GM23338 (cell line): ENCODE results near the gene FBXW2. TPM values are rescaled to one million over a fixed set of nuclear protein-coding genes. Genes with fewer than 3 reads are reported as not detected.

Source experiments
- ATAC-seq: fragments of 200-7000 bp; cut with Tn5 transposase; 3 replicates; pipeline ENCODE4 v1.9.1; 2020
- DNase-seq: peaks from one replicate; pipeline ENCODE4 v3.0.0-alpha.2; 2015; ENCODE audit warnings: low spot score
- H2AFZ ChIP-seq: fragments of 200-600 bp; sonication (generic); 2 replicates; pipeline ENCODE4 v1.8.0; 2016; ENCODE audit warnings: antibody characterized with exemption, mild to moderate bottlenecking, moderate library complexity
- H3F3A ChIP-seq: fragments of 200-600 bp; sonication (generic); replicated peaks from 2 replicates; pipeline ENCODE4 v1.8.0; 2017; ENCODE audit warnings: antibody characterized with exemption, mixed run types, low read depth
- H3K27ac ChIP-seq: fragments of 200-600 bp; sonication (generic); 2 replicates; pipeline ENCODE4 v1.6.1; 2016; ENCODE audit warnings: low read depth
- H3K27me3 ChIP-seq: fragments of 200-600 bp; sonication (generic); 2 replicates; pipeline ENCODE4 v1.8.0; 2016; ENCODE audit warnings: mild to moderate bottlenecking, mixed run types, moderate library complexity; ENCODE audit not compliant: insufficient read depth
- H3K36me3 ChIP-seq: fragments of 200-600 bp; sonication (generic); 2 replicates; pipeline ENCODE4 v1.8.0; 2016; ENCODE audit warnings: mild to moderate bottlenecking; ENCODE audit not compliant: insufficient read depth
- H3K4me1 ChIP-seq: fragments of 200-600 bp; sonication (generic); 2 replicates; pipeline ENCODE4 v1.8.0; 2016; ENCODE audit warnings: mild to moderate bottlenecking, moderate library complexity; ENCODE audit not compliant: insufficient read depth
- H3K4me2 ChIP-seq: fragments of 200-600 bp; sonication (generic); 2 replicates; pipeline ENCODE4 v1.7.1; 2017; ENCODE audit warnings: mixed run types
- H3K4me3 ChIP-seq: fragments of 200-600 bp; sonication (generic); 2 replicates; pipeline ENCODE4 v1.6.1; 2016; ENCODE audit warnings: mixed run types
- H3K79me2 ChIP-seq: fragments of 200-600 bp; sonication (generic); replicated peaks from 2 replicates; pipeline ENCODE4 v1.8.0; 2017; ENCODE audit warnings: mild to moderate bottlenecking; ENCODE audit not compliant: insufficient read depth
- H3K9me2 ChIP-seq: fragments of 200-600 bp; sonication (generic); 2 replicates; pipeline ENCODE4 v1.8.0; 2017; ENCODE audit not compliant: insufficient read depth
- H4K20me1 ChIP-seq: fragments of 200-600 bp; sonication (generic); replicated peaks from 2 replicates; pipeline ENCODE4 v1.8.0; 2017; ENCODE audit warnings: mild to moderate bottlenecking; ENCODE audit not compliant: insufficient read depth
- H3K27ac Mint-ChIP-seq: 2 replicates; pipeline ENCODE4 v1.8.0; 2020; ENCODE audit warnings: inconsistent platforms, mild to moderate bottlenecking, moderate library complexity, mixed read lengths
- H3K27me3 Mint-ChIP-seq: 3 replicates; pipeline ENCODE4 v1.8.0; 2022; ENCODE audit warnings: low read depth, mild to moderate bottlenecking, moderate library complexity, mixed read lengths, inconsistent platforms; ENCODE audit not compliant: insufficient read depth, poor library complexity
- H3K36me3 Mint-ChIP-seq: 3 replicates; pipeline ENCODE4 v1.8.0; 2021; ENCODE audit warnings: low read depth, mild to moderate bottlenecking, inconsistent platforms, moderate library complexity, mixed read lengths
- H3K4me1 Mint-ChIP-seq: 3 replicates; pipeline ENCODE4 v1.8.0; 2020; ENCODE audit warnings: mild to moderate bottlenecking, inconsistent platforms, mixed read lengths
- H3K4me3 Mint-ChIP-seq: 3 replicates; pipeline ENCODE4 v1.8.0; 2021; ENCODE audit warnings: moderate library complexity, mild to moderate bottlenecking, inconsistent platforms, mixed read lengths
- H3K9me3 Mint-ChIP-seq: 3 replicates; pipeline ENCODE4 v1.8.0; 2020; ENCODE audit warnings: moderate library complexity, mild to moderate bottlenecking, inconsistent platforms, mixed read lengths
- CREB1 ChIP-seq: fragments of 250-450 bp; sonication (Bioruptor Pico); IDR thresholded peaks from 2 replicates; pipeline ENCODE4 v1.5.0; 2020; ENCODE audit warnings: low read depth, mild to moderate bottlenecking, moderate library complexity
- POLR2AphosphoS5 ChIP-seq: IDR thresholded peaks from 2 replicates; pipeline ENCODE4 v1.6.1; 2016; ENCODE audit warnings: antibody characterized with exemption, low read depth
- ZNF114 ChIP-seq: fragments of 250-450 bp; sonication (Bioruptor Pico); IDR thresholded peaks from 2 replicates; pipeline ENCODE4 v1.5.0; 2020; ENCODE audit warnings: mild to moderate bottlenecking, moderate library complexity
- ZNF462 ChIP-seq: fragments of 250-450 bp; sonication (Bioruptor Pico); IDR thresholded peaks from 2 replicates; pipeline ENCODE4 v1.5.0; 2020; ENCODE audit warnings: mild to moderate bottlenecking, moderate library complexity
- polyA plus RNA-seq: library from polyadenylated mRNA; unstranded; fragments of >200 nt; fragmentation: Nextera tagmentation; extraction: Ambion mirVana; gene quantifications from 2 replicates; pipeline ENCODE4 v1.2.1, GENCODE V29; 2016
- total RNA-seq: library from RNA; depleted of rRNA; stranded (reverse); fragments of >200 nt; shearing (Covaris generic); gene quantifications from 2 replicates; pipeline ENCODE4 v1.2.3, GENCODE V29; 2014
- TF ChIP-seq, protein P1 (sequence below): IDR thresholded peaks from one replicate; pipeline ENCODE4 v1.6.1; 2018; ENCODE audit warnings: antibody characterized with exemption; ENCODE audit not compliant: unreplicated experiment

FBXW2 gene
- total and polyA plus RNA-seq, 2 experiments from 2014 or later, result 10.0 to 55.2 TPM

DNA sequence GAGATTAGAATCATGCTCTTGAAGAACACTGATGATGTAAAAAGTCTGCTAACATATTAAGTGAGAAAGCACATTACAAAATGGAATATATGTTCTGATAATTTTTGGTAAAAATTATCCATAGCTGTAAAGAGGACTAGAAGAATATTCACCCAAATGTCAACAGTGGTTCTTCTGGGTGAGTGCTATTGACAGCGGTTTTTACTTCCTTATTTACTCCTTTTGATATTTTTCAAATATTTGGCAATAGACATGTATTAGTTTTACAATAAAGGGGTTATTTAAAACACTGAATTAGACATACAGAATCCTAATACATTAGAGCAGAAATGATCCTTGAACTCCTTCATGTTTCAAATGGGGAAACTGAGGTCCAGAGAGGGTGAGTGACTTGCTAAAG, 52.0 kb downstream of the FBXW2 start (continued):
- no peak for TF ChIP-seq ZNF462 (CRISPR knock-in tag)

GRCh38 chr9:120740132-120740531, 53.1 kb downstream of the FBXW2 start:
- H3K27me3 ChIP-seq, result no peaks in the 10 kb centered on the region
- no peak for TF ChIP-seq POLR2AphosphoS5
- TF ChIP-seq, protein P1, sequence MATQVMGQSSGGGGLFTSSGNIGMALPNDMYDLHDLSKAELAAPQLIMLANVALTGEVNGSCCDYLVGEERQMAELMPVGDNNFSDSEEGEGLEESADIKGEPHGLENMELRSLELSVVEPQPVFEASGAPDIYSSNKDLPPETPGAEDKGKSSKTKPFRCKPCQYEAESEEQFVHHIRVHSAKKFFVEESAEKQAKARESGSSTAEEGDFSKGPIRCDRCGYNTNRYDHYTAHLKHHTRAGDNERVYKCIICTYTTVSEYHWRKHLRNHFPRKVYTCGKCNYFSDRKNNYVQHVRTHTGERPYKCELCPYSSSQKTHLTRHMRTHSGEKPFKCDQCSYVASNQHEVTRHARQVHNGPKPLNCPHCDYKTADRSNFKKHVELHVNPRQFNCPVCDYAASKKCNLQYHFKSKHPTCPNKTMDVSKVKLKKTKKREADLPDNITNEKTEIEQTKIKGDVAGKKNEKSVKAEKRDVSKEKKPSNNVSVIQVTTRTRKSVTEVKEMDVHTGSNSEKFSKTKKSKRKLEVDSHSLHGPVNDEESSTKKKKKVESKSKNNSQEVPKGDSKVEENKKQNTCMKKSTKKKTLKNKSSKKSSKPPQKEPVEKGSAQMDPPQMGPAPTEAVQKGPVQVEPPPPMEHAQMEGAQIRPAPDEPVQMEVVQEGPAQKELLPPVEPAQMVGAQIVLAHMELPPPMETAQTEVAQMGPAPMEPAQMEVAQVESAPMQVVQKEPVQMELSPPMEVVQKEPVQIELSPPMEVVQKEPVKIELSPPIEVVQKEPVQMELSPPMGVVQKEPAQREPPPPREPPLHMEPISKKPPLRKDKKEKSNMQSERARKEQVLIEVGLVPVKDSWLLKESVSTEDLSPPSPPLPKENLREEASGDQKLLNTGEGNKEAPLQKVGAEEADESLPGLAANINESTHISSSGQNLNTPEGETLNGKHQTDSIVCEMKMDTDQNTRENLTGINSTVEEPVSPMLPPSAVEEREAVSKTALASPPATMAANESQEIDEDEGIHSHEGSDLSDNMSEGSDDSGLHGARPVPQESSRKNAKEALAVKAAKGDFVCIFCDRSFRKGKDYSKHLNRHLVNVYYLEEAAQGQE, result no peak
- no peak for TF ChIP-seq ZNF462 (CRISPR knock-in tag)
- no peak for TF ChIP-seq CREB1 (CRISPR knock-in tag)
- TF ChIP-seq ZNF114, result no peak
- H3K9me2 ChIP-seq, result 0 out of 2 replicates have a peak, but pooled peaks cover 4% of the 10 kb centered on the region
- no peaks in the 10 kb centered on the region for H3K4me1 ChIP-seq
- no peaks in the 10 kb centered on the region for H3K36me3 Mint-ChIP-seq
- no peak overlapping the region for H2AFZ ChIP-seq
- H3K79me2 ChIP-seq, result no peaks in the 10 kb centered on the region
- no peaks in the 10 kb centered on the region for H4K20me1 ChIP-seq
- no peak overlapping the region for H3K27ac ChIP-seq
- H3K4me1 Mint-ChIP-seq, result no peaks in the 10 kb centered on the region; the same call in 1 of the 3 replicates
- no peak overlapping the region for H3K4me2 ChIP-seq
- no peaks in the 10 kb centered on the region for H3K36me3 ChIP-seq
- no peaks in the 10 kb centered on the region for H3K9me3 Mint-ChIP-seq
- no peaks in the 10 kb centered on the region for H3F3A ChIP-seq
- no peak for ATAC-seq
- no peak overlapping the region for H3K4me3 Mint-ChIP-seq
- H3K27me3 Mint-ChIP-seq, result no peaks in the 10 kb centered on the region
- H3K27ac Mint-ChIP-seq, result no peak overlapping the region
- DNase-seq, result no peak
- H3K4me3 ChIP-seq, result no peak overlapping the region
